GM20000 (cell line): ENCODE data around the gene RPL36A.

Experiments used
- DNase-seq: peaks from one replicate; pipeline ENCODE4 v3.0.0; 2012; ENCODE audit warnings: low spot score
- TF ChIP-seq, protein P1 (sequence below): IDR thresholded peaks from 2 replicates; pipeline ENCODE4 v1.5.1; 2012; ENCODE audit warnings: mild to moderate bottlenecking, control low read depth; ENCODE audit errors: extremely low read depth, missing control alignments

Gene RPL36A

DNA sequence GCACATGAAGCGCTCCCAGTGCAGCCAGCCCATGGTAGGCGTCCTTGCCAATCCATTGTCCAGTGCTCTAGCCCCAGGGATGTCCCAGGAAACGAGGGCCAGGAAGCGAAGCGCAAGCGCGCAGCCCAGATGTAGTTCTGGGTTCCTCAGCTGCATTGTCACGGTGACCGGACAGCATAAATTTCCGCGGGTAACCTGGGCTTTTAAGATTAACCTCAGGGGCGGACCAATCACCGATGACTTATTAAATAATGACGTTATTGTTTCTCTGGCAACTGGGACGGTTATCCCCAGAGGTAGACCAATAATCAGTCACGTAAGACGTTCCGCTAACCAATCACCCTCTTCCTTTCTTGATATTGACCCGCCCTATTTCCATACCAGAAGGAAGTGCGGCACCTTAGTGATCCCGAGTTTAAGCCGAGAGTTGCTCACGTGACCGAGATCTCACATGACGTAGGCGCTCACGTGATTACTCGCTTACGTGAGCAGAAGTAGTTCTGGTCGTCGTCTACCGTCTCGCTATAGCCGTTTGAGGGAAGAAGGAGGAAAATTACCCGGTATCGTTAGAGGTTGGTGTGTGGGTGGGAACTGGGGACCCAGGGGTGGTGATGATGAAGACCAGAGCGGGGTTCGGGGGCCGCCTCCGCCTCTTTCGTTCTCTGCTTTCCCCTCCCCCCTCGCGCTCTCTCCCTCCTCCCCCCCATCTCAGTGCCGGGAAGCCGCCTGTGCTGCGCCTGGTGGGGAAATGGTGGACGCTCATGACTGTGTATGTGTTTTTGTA is 17.1 kb downstream of the RPL36A start, which contains the start of the genes GLA and HNRNPH2:
Gene GLA, minus strand, starts transcription at position 178 of the 784 bp plus-strand sequence. Its CDS starts 22 bp downstream, at position 156.
Gene HNRNPH2, plus strand, starts transcription at position 475 of the 784 bp plus-strand sequence. CDS start 3,767 bp downstream, outside the sequence.
- TF ChIP-seq, protein P1, sequence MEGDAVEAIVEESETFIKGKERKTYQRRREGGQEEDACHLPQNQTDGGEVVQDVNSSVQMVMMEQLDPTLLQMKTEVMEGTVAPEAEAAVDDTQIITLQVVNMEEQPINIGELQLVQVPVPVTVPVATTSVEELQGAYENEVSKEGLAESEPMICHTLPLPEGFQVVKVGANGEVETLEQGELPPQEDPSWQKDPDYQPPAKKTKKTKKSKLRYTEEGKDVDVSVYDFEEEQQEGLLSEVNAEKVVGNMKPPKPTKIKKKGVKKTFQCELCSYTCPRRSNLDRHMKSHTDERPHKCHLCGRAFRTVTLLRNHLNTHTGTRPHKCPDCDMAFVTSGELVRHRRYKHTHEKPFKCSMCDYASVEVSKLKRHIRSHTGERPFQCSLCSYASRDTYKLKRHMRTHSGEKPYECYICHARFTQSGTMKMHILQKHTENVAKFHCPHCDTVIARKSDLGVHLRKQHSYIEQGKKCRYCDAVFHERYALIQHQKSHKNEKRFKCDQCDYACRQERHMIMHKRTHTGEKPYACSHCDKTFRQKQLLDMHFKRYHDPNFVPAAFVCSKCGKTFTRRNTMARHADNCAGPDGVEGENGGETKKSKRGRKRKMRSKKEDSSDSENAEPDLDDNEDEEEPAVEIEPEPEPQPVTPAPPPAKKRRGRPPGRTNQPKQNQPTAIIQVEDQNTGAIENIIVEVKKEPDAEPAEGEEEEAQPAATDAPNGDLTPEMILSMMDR: no peak
- DNase-seq: peak; percentile 73

DNA sequence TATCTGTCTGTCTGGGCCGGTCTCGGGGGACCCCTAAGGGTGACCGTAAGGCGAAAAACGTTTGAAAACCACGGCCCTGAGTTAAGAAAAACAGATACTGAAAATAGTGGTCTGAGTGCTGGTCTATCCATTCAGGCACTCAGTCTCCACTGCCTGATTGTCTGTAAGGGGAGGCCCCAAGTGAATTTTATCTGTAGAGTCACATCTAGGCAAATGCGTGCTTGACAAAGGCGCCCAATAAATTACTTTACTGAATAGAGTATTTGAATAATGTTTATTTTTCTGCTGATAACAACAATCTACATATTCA is 17.7 kb downstream of the RPL36A start:
- TF ChIP-seq, protein P1: no peak
- no peak for DNase-seq

DNA sequence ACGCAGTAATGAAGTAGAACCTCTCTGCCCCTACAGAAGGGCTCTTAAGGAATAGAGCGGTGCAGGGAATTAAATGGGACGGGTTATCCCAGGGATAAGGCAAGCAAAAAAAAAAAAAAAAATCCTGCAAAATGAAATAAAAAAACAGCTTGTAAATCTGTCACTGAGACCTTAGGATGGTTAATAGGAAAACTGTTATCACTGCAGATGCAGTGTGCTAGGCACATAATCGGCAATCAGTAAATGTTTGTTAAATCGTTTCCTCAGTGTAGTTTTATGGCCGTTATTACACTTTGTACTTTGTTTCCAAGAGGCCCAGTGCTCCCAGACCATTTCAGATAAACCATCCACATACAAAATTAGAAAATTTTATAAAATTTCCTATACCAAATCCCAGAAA is 18.2 kb downstream of the RPL36A start:
- TF ChIP-seq, protein P1: no peak
- DNase-seq: no peak

DNA sequence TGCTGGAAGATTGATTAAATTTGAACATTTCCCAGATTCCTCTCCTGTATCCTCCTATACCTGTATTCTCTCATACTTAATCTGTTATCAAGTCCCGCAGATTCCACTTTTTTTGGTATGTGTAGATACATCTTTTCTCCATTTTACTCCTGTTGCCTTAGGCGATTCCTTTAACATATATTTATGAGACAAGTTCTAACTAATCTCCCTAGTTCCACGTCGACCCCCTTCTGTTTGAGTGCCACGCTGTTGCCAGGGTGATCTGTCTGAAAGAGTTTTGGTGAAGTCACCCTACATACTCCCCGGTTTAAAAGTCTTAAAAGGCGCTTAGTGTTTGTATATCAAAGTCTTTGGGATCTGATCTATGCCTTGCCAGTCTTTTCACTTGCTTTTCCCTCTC is 19.6 kb downstream of the RPL36A start:
- DNase-seq: no peak
- TF ChIP-seq, protein P1: no peak

DNA sequence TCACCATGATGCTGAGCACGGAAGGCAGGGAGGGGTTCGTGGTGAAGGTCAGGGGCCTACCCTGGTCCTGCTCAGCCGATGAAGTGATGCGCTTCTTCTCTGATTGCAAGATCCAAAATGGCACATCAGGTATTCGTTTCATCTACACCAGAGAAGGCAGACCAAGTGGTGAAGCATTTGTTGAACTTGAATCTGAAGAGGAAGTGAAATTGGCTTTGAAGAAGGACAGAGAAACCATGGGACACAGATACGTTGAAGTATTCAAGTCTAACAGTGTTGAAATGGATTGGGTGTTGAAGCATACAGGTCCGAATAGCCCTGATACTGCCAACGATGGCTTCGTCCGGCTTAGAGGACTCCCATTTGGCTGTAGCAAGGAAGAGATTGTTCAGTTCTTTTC is 21.2 kb downstream of the RPL36A start:
- TF ChIP-seq, protein P1: no peak
- no peak for DNase-seq

DNA sequence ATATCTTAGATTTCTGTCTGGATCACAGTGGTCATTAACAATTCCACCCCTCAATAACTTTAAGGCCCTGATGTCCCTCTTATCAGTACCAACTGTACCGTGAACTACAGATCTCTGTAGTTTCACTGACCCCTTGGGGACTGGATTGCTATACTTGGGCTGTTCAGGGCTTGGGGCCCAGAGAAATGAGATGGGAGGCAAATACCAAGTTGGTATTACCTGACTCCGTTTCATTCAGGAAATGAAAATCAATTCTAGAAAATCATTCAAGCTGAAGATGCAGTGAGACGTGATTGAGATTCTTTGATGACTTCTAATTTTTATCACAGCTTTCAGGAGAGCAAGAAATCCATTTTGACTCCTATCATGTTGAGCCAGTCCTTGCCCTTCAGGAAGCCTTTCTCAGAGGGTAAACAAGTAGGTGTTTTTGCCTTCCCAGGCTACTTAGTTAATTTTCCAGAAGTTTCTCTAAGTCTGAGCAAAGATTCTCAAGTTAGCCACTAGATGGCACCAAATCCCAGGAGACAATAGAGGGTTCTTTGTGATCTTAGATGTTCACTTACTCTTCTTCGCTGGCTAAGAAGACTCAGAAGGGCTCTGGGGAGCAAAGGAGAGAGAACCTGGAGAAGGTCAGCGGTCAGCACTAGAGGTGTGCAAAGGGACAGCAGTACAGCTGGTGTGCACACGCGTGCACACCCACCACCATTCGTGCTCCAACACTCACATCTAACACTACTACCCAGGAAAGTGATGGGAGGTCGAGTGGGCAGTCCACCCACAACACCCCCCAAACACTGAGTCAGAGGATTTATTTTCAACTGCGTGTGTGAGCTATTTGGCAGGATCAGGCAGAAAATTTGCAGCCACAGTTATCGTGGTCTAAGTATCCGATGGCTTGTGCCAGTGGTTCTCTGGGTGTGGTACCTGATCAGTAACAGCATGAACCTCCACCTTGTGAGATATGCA is 24.7 kb downstream of the RPL36A start:
- peak; percentile 36 for DNase-seq
- TF ChIP-seq, protein P1: peak; percentile 31

DNA sequence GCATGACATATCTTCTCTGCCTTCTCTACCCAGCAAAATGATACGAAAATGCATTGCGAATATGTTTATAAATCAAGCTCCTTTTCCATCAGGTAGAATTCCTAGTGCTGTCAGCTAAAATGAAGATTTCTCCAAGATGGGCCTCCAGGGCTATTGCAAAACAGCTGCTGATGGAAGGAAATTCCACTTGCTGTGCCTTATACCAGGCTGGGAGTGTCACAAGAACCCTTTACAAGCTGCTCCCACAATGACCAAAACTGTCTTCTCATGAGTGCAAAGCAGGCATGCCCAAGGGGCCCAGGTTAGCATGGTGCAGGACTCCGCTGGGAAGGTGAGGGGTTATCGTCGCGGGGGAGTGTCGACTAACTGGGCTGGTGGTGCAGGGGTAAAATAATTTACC is 25.9 kb downstream of the RPL36A start:
- DNase-seq: no peak
- TF ChIP-seq, protein P1: no peak
